ENCODE measurements around the gene SLC27A3. TPM values are rescaled to one million over a fixed set of nuclear protein-coding genes. Genes with fewer than 3 reads are reported as not detected.

Gene SLC27A3
- total and polyA plus RNA-seq, 10 of the 15 experiments (the other 5 are each of a cell fraction or from before 2014, with no cell fraction given): 2.6 to 18.1 (median 8.3) TPM

- TF ChIP-seq ZNF687 (IDR thresholded peaks at IDR 0.05) (peak; percentile 82), EED (IDR thresholded peaks at IDR 0.05; ENCODE audit: low read depth) (no peak), IRF5 (IDR thresholded peaks at IDR 0.05; ENCODE audit: borderline replicate concordance) (no peak), ZNF592 (IDR thresholded peaks at IDR 0.05) (no peak), ZBTB40 (IDR thresholded peaks at IDR 0.05; ENCODE audit: borderline replicate concordance) (no peak), SPI1 (IDR thresholded peaks at IDR 0.05; ENCODE audit: borderline replicate concordance, insufficient read depth, low read depth, low read length) (peak; percentile 45; the same call in 1 of the 2 replicates), EGR1 (IDR thresholded peaks at IDR 0.05; ENCODE audit: borderline replicate concordance in 1 of 2, low read depth in 2 of 2, low read length in 2 of 2) (0 out of 3 replicates have a peak, but pooled peaks of 1 of the 2 experiments have one; percentile 5), HDAC6 (IDR thresholded peaks at IDR 0.05; ENCODE audit: unreplicated experiment) (peak; percentile 83), TCF12 (IDR thresholded peaks at IDR 0.05; ENCODE audit: low read depth, low read length) (no peak), JUNB (IDR thresholded peaks at IDR 0.05) (no peak), TBL1XR1 (IDR thresholded peaks at IDR 0.05; ENCODE audit: low read depth, low read length) (no peak), MEF2A (IDR thresholded peaks at IDR 0.05; ENCODE audit: insufficient read depth, low read depth, low read length) (no peak), YBX1 (IDR thresholded peaks at IDR 0.05) (no peak), RUNX3 (IDR thresholded peaks at IDR 0.05; ENCODE audit: low read length) (peak; percentile 34; the same call in 1 of the 2 replicates), RB1 (IDR thresholded peaks at IDR 0.05; ENCODE audit: borderline replicate concordance) (peak; percentile 23; the same call in 1 of the 2 replicates)
Observed at GRCh38 chr1:153775458-153776327, 486 bp downstream of the SLC27A3 start (continued).

All from GM12878 (cell line).